K562 (cell line): ENCODE measurements around the gene E2F1. TPM values are rescaled to one million over a fixed set of nuclear protein-coding genes. Genes with fewer than 3 reads are reported as not detected.
A peak's percentile ranks its signal among the peaks of the same experiment; 100 is the strongest.

ENCODE experiments used
- ATAC-seq: fragments of 200-7000 bp; cut with Tn5 transposase; 3 replicates; pipeline ENCODE4 v1.9.1; 2020; ENCODE audit warnings: moderate library complexity
- BruUV-seq: library from RNA; stranded (reverse); fragments of 400-500 nt; replicated peaks from 2 replicates; lab custom pipeline; 2021; lab: Mats Ljungman, UMichigan
- CTCF ChIA-PET: fragments of 300-600 bp; formaldehyde crosslinking; extraction: SDS; loops from one replicate; lab custom pipeline; 2021; ENCODE audit warnings: low intra/inter-chr PET ratio; lab: Yijun Ruan, JAX
- POLR2A ChIA-PET: fragments of 300-600, 350-650 bp; sonication (Branson Sonifier 250); formaldehyde crosslinking; extraction: SDS; loops from one replicate; lab custom pipeline; 2021; ENCODE audit warnings: antibody characterized with exemption, inconsistent platforms; lab: Yijun Ruan, JAX
- DNase-seq, 4 experiments: peaks; one replicate each; pipeline versions ENCODE4 v3.0.0 to v3.0.0-alpha.2; 2011 to 2018; ENCODE audit warnings: low spot score in 3 of 4, mixed read lengths in 3 of 4; ENCODE audit errors: extremely low read depth in 1 of 4
- FAIRE-seq: peaks from 2 replicates; lab custom pipeline; 2011; peaks lifted over from hg19 to GRCh38; lab: Jason Lieb, UNC
- H2AFZ ChIP-seq: 2 replicates; pipeline ENCODE4 v1.6.0; 2011; ENCODE audit warnings: low read depth, low read length, control low read depth, inconsistent platforms
- H3K27ac ChIP-seq: fragments of 200-600 bp; 3 replicates; pipeline ENCODE4 v1.8.0; 2011; ENCODE audit warnings: low read depth, mild to moderate bottlenecking, control low read depth, inconsistent platforms, low read length, moderate library complexity, mixed read lengths; ENCODE audit errors: extremely low read depth
- H3K27me3 ChIP-seq, 2 experiments: fragments of 300-600 bp in 1 of 2; 2 replicates in 1 of 2; 3 replicates in 1 of 2; pipeline versions ENCODE4 v1.6.0 to v1.8.0; 2011; ENCODE audit warnings: inconsistent platforms in 2 of 2, low read length in 2 of 2, mild to moderate bottlenecking in 1 of 2, mixed read lengths in 1 of 2, moderate library complexity in 1 of 2; ENCODE audit not compliant: control insufficient read depth in 2 of 2, insufficient read depth in 2 of 2
- H3K36me3 ChIP-seq: fragments of 300-600 bp; 3 replicates; pipeline ENCODE4 v1.8.0; 2011; ENCODE audit warnings: mild to moderate bottlenecking, low read length, inconsistent platforms; ENCODE audit not compliant: control insufficient read depth, insufficient read depth
- H3K4me1 ChIP-seq, 2 experiments: fragments of 200-600 bp in 1 of 2; replicated peaks in 1 of 2; 2 replicates in 1 of 2; 3 replicates in 1 of 2; pipeline versions ENCODE4 v1.5.1 to v1.8.0; 2011; ENCODE audit warnings: inconsistent platforms in 2 of 2, low read length in 2 of 2, mild to moderate bottlenecking in 1 of 2, mixed read lengths in 1 of 2, moderate library complexity in 1 of 2; ENCODE audit not compliant: control insufficient read depth in 2 of 2, insufficient read depth in 2 of 2
- H3K4me2 ChIP-seq: 2 replicates; pipeline ENCODE4 v1.6.1; 2011; ENCODE audit warnings: low read length, control low read depth, inconsistent platforms, mixed read lengths; ENCODE audit not compliant: insufficient read depth
- H3K4me3 ChIP-seq: fragments of 200-600 bp; sonication (generic), shearing (Covaris generic); 2 replicates; pipeline ENCODE4 v1.5.1; 2016; ENCODE audit warnings: control low read depth, inconsistent platforms
- H3K79me2 ChIP-seq: fragments of 200-600 bp; 3 replicates; pipeline ENCODE4 v1.8.0; 2011; ENCODE audit warnings: low read length, inconsistent platforms; ENCODE audit not compliant: control insufficient read depth, insufficient read depth
- H3K9ac ChIP-seq, 2 experiments: 2 replicates each; pipeline versions ENCODE4 v1.6.0 to v1.6.1; 2011; ENCODE audit warnings: low read depth in 2 of 2, low read length in 2 of 2, control low read depth in 1 of 2, inconsistent platforms in 1 of 2, mild to moderate bottlenecking in 1 of 2, mixed read lengths in 1 of 2; ENCODE audit not compliant: insufficient read depth in 1 of 2
- H3K9me1 ChIP-seq: one replicate; pipeline ENCODE4 v1.6.0; 2011; ENCODE audit warnings: inconsistent platforms, mild to moderate bottlenecking, low read length, moderate library complexity; ENCODE audit not compliant: control insufficient read depth, insufficient read depth
- H3K9me3 ChIP-seq: replicated peaks from 2 replicates; pipeline ENCODE4 v1.5.1; 2011; ENCODE audit warnings: low read depth, low read length, inconsistent platforms; ENCODE audit not compliant: control insufficient read depth, insufficient read depth
- H4K20me1 ChIP-seq: replicated peaks from 2 replicates; pipeline ENCODE4 v1.6.1; 2011; ENCODE audit warnings: low read length, inconsistent platforms, mixed read lengths; ENCODE audit not compliant: control insufficient read depth, insufficient read depth
- CBX2 ChIP-seq: fragments of 200-600 bp; sonication (generic); IDR thresholded peaks from one replicate; pipeline ENCODE4 v1.6.1; 2012; ENCODE audit warnings: mild to moderate bottlenecking, low read length, inconsistent platforms; ENCODE audit not compliant: insufficient read depth, poor library complexity, severe bottlenecking
- CGGBP1 ChIP-seq: fragments of 250-450 bp; sonication (Bioruptor Pico); IDR thresholded peaks from 2 replicates; pipeline ENCODE4 v1.9.0; 2021; ENCODE audit warnings: mild to moderate bottlenecking
- ETV5 ChIP-seq: sonication (generic); formaldehyde crosslinking; IDR thresholded peaks from 2 replicates; pipeline ENCODE4 v1.4.0; 2020; ENCODE audit warnings: low read depth, mild to moderate bottlenecking, missing genetic modification reagents
- FOSL1 ChIP-seq: fragments of 200-800 bp; sonication (Bioruptor generic); conservative IDR thresholded peaks from 2 replicates; pipeline ENCODE4 v1.6.1; 2016; ENCODE audit warnings: missing genetic modification characterization, missing compliant biosample characterization
- POLR2AphosphoS5 ChIP-seq: IDR thresholded peaks from 2 replicates; pipeline ENCODE4 v1.6.1; 2011; ENCODE audit warnings: mild to moderate bottlenecking, low read depth, low read length, moderate library complexity; ENCODE audit not compliant: control insufficient read depth, insufficient read depth
- RBFOX2 ChIP-seq: fragments of 200-400 bp; formaldehyde crosslinking; IDR thresholded peaks from 2 replicates; pipeline ENCODE4 v1.6.1; 2017; ENCODE audit warnings: low read depth, mild to moderate bottlenecking, low read length, moderate library complexity
- SPI1 ChIP-seq: IDR thresholded peaks from 2 replicates; pipeline ENCODE4 v1.6.1; 2011; ENCODE audit warnings: low read depth, low read length, control low read depth, borderline replicate concordance
- TCF3 ChIP-seq: sonication (generic); formaldehyde crosslinking; IDR thresholded peaks from 2 replicates; pipeline ENCODE4 v1.4.0; 2020; ENCODE audit warnings: mild to moderate bottlenecking, missing genetic modification reagents
- ZNF12 ChIP-seq: sonication (generic); formaldehyde crosslinking; IDR thresholded peaks from 2 replicates; pipeline ENCODE4 v1.4.0; 2020; ENCODE audit warnings: mild to moderate bottlenecking, missing genetic modification reagents
- WGBS: fragments of 100-300 bp; shearing (Covaris generic); methylation state at CpG from one replicate; pipeline ENCODE4 v1.1.6; 2016; ENCODE audit warnings: low coverage, mixed read lengths; ENCODE audit not compliant: insufficient coverage; ENCODE audit errors: missing lambda C conversion rate; 5-methylcytosine and 5-hydroxymethylcytosine counted together
- in situ Hi-C: fragments of 300-500 bp; cut with MboI; formaldehyde crosslinking; loops from 4 replicates; pipeline ENCODE4 v1.15.0; 2018; ENCODE audit warnings: inconsistent platforms, mixed read lengths
- intact Hi-C: fragments of 100-400 bp; cut with micrococcal nuclease; formaldehyde crosslinking; loops from 2 replicates; pipeline ENCODE4 v1.14.2; 2022
- polyA plus RNA-seq, 8 experiments: library from polyadenylated mRNA; depleted of rRNA in 4 of 8; stranded (reverse) in 5 of 8; unstranded in 3 of 8; fragments of >200 nt; fragmentation: Nextera tagmentation in 2 of 8; fragmentation: Illumina TruSeq in 1 of 8; extraction: Ambion mirVana in 2 of 8; extraction: Trizol in 1 of 8; gene quantifications; 2 replicates each; pipeline versions ENCODE4 v1.2.1 to v1.2.3, GENCODE V29; 2011 to 2014; ENCODE audit warnings: inconsistent platforms in 1 of 8, missing spikeins in 1 of 8
- total RNA-seq, 7 experiments: library from RNA; depleted of rRNA in 6 of 7; stranded (reverse); fragments of >200 nt in 6 of 7; fragmentation: Illumina TruSeq in 2 of 7; extraction: Trizol in 2 of 7; gene quantifications; 2 replicates each; pipeline versions ENCODE4 v1.2.1 to v1.2.3, GENCODE V29; 2011 to 2021; ENCODE audit warnings: low replicate concordance in 1 of 7
- TF ChIP-seq, protein P1 (sequence below): fragments of 250-450 bp; sonication (Bioruptor Pico); IDR thresholded peaks from 2 replicates; pipeline ENCODE4 v1.5.0; 2021; ENCODE audit warnings: mild to moderate bottlenecking, moderate library complexity

E2F1 gene
- total and polyA plus RNA-seq, 9 of the 15 experiments (the other 6 are each of a cell fraction or from before 2014, with no cell fraction given), result 0.14 to 30.6 (median 13.1) TPM

- TF ChIP-seq ZNF12 (CRISPR knock-in tag) (no peak), FOSL1 (no peak), CGGBP1 (CRISPR knock-in tag) (no peak), RBFOX2 (0 out of 2 replicates have a peak, but pooled peaks have one; percentile 27), CBX2 (no peak)
Measured at GRCh38 chr20:33676121-33676520, 10.1 kb downstream of the E2F1 start (continued).

- H3K4me2 ChIP-seq, result peak overlapping the region; percentile 76
- no peak for ATAC-seq
- H3K9ac ChIP-seq, result peak overlapping the region; percentile 61 to 99; a peak in 3 of 4 replicates
- peak; percentile 86 for FAIRE-seq
- no peak overlapping the region for H3K4me3 ChIP-seq
- WGBS, result 60% methylated on average over 16 of the region's 16 CpGs
- ChIA-PET CTCF (no interaction called here), POLR2A (interaction anchor here (0.6 to 2.5 kb wide), 4 partner anchors 9 to 21 kb away, joined by 3 to 15 read pairs (median 5); partner anchors contain the start of gene ACTL10)
- in situ Hi-C loops, result no loop called here
- DNase-seq, result peak in 1 of 4 experiments; percentile 6
- H3K79me2 ChIP-seq, result peaks cover 34% of the 10 kb centered on the region
- BruUV-seq, result no TSS peak
- H2AFZ ChIP-seq, result peak overlapping the region; percentile 93
- no peak overlapping the region for H3K27ac ChIP-seq
- no peaks in the 10 kb centered on the region for H3K27me3 ChIP-seq
- H4K20me1 ChIP-seq, result peaks cover 8% of the 10 kb centered on the region; the same call in 1 of the 2 replicates
- H3K36me3 ChIP-seq, result peaks cover 65% of the 10 kb centered on the region
- intact Hi-C loops, result no loop called here
- TF ChIP-seq SPI1, result 0 out of 2 replicates have a peak, but pooled peaks have one; percentile 9
- TF ChIP-seq, protein P1, sequence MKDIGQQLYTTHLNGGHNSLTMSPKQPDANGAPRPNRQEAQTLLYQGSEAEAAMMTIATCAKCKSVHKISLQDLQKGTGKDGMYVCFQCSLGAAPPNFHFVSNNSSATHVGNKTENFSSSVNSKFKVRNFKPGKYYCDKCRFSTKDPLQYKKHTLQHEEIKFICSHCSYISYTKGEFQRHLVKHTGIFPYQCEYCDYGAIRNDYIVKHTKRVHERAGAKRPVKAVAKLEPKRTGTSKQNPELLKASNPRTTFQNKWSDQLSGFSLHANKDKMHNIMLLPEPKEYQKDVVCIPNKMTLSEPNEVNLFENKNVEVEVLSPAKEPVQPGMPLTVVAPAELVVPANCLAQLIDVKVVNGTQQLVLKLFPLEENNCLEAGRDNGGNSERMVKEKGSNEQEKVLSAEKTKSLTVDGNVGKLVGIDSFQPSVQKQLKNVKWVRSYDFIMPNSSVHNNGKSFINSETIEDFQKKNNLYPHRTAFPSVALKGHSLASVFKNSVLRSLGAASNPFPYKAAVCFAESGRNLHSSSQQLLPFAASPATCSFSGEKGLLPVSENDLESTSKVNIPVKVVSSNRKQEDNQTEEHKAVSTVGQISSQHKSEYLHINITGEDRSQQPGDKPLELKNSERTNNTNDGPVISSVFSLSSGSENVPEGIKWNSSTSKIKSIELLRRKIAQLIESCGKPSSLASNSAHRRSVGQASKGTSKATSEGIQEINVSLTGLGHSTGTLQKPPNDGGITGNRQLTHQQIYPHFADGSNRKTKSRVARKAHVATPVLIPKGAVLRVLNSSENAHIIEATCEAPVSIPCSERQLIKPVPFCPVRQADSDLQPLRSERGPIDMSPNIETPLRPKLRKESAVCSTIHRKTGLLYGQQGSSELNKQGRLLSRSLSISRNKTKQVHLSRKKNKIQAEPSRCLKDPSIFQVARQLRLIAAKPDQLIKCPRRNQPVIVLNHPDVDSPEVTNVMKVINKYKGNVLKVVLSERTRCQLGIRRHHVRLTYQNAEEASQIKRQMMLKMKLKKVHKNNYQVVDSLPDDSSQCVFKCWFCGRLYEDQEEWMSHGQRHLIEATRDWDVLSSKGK (CRISPR knock-in tag), result no peak
- peak; percentile 4; the same call in 1 of the 2 replicates for TF ChIP-seq ETV5 (CRISPR knock-in tag)
- 0 out of 2 replicates have a peak, but pooled peaks have one; percentile 3 for TF ChIP-seq POLR2AphosphoS5
- TF ChIP-seq TCF3 (CRISPR knock-in tag), result 0 out of 2 replicates have a peak, but pooled peaks have one; percentile 3
- peaks cover 5% of the 10 kb centered on the region for H3K9me1 ChIP-seq
- H3K4me1 ChIP-seq, result peaks cover 17 to 56% of the 10 kb centered on the region in 2 experiments
- no peaks in the 10 kb centered on the region for H3K9me3 ChIP-seq
Measured at GRCh38 chr20:33675136-33675959, 10.8 kb downstream of the E2F1 start.
